HG03039 (cell line): Measurements from ENCODE around the gene REV3L.
A peak's percentile ranks its signal among the peaks of the same experiment; 100 is the strongest.
"Not testable (repeated sequence)": the region's sequence is repeated elsewhere in the genome, so short reads cannot be mapped to it uniquely, and the experiment has no call there.

ENCODE experiments used
- ATAC-seq: cut with Tn5 transposase; IDR thresholded peaks from one replicate; pipeline ENCODE4 v1.9.1; 2021; ENCODE audit warnings: mild to moderate bottlenecking, moderate library complexity; ENCODE audit not compliant: unreplicated experiment

REV3L gene

DNA sequence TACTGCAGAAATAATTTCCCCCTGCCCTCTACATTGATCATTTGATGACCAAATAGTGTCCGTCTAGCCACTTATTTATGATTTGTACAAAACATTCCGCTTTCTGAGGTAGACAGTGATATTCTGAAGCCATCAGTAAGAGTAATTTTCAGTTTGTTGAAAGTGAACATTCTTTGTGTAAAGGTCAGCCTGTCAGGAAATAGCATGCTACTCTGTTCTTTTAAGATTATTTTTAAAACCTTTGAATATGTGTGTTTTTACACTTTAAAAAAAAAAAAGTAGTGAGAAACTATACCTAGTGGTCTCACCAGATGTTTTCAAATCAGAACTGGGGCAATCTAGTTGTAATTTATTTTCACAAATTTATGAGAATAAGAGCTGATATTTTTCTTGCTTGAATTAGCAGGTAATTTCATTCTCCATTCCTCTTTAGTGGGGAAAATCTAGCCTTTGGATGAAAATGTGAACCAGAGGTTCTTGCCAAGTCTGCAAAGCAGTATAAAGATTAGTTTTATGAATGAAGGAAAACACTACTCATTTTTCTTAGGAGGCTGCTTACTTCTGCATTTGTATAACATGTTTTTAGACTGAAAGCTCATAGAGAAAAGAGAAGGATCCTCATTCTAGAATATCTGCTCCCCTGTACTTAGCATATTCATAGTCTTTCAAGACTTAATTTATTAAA, 12.1 kb upstream of the REV3L start:
- no peak for ATAC-seq

DNA sequence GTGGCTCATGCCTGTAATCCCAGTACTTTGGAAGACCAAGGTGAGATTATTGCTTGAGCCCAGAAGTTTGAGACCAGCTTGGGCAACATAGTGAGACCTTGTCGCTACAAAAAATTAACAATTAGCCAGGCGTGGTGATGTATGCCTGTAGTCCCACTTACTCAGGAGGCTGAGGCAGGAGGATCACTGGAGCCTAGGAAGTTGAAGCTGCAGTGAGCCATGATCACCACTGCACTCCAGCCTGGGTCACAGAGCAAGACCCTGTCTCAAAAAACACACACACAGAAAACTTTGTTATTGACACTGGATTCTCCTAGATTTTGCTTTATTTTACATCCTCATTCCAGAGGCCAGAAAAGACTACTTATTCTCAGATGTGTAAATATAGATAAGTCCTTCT, 9.5 kb upstream of the REV3L start:
- no peak for ATAC-seq

DNA sequence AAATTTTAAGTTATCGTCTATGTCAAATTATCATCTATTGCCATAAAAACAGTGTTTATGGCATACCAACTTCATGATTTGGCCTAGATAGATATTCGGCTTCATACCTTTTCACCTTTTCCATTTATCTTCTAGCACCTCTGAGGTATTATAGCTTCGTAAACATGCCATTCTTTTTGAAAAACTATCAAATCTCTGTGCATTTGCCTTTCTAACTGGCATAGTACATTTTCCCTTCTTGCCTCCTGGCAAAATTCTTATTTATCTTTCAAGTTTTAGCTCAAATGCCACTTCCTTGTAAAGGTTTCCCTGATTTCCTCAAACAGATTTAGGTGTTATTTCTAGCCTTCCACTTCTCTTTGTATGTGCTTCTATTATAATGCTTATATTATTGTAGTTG, 7.0 kb upstream of the REV3L start:
- ATAC-seq, result no peak

DNA sequence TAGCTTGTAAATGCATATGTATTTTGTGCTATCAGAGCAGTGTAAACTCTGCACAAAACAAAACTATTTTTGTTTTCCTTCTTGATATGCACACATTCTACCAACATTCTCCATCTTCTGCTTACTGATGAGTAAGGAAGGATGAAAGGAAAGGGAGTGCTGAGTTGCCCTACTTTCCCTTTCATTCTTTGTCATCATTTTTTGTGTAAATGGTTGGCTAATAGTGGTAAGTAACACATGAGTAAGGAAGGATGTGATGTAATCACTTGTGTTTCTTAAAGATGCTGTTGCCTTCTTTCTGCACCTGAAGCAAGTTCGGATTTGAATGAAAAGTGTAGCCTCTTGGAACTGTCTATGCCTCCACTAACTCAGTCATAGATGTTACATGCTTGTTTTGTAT, 4.6 kb upstream of the REV3L start:
- no peak for ATAC-seq

DNA sequence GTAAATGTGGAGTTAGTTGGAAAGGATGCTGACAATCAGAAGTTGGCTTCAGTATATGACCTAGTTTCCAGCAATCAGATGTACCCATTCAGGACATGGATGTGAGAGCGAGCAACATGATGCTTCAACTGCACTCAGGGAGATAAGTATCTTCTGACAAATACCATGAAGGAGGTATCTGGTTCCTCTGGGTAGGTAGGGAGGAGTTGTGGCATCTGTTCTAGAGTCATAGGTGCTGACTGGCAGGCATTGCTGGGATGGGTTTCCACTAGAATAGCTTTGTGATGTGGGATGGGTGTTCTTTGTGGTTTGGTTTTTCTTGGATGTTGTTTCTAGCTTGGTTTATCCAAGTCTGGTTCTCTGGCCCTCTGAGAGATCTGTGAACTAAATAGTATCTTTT, 3.9 kb upstream of the REV3L start:
- no peak for ATAC-seq

DNA sequence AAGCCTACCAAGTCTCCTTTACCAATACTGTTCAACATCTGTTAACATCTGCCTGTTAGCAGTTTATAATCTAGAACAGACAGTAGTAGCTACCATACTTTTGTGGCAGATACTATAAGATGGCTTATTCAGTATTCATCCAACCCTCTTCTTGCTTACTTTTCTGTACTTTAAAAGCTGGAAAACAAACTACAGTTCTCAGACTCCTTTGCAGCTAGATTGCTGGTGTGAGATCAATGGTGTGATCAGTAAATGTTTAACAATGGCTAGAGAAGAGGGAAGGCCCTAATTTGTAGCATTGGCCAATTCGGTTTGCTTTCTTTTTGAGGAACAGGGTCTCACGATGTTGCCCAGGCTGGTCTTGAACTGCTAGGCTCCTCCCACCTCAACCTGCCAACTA, 3.5 kb upstream of the REV3L start:
- ATAC-seq, result no peak

DNA sequence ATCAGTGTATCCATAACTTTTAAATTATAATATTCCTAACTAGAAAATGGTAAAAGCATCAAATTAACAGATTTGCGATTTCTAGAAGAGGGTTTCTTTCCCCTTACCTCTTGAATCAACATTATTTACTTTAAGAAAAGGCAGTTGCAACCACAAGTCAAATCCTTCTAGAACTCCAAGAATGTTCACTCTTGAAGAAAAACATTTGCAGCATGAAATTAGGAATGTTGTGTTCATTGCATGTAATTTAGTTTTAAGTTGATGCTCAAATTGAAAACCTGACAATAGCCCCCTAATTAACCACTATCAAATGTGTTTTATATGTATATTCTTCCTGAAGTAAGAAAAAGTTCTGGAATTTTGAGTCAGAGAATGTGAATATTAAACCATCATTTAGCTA, 2.3 kb upstream of the REV3L start:
- no peak for ATAC-seq

DNA sequence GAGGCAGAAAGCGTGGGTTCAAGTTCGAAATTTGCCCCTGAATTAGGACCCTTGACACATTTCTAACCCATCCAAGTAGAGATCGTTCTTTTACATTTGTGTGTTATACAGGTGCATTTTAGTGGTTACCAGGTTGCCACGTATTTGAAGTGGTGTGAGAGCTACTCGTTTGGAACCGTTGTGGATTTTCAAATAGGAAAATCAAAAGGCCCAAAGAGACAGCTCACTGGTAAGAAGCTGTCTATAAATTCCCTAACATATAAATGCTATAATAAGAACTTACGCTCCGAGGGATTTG, 1.6 kb upstream of the REV3L start:
- no peak for ATAC-seq

DNA sequence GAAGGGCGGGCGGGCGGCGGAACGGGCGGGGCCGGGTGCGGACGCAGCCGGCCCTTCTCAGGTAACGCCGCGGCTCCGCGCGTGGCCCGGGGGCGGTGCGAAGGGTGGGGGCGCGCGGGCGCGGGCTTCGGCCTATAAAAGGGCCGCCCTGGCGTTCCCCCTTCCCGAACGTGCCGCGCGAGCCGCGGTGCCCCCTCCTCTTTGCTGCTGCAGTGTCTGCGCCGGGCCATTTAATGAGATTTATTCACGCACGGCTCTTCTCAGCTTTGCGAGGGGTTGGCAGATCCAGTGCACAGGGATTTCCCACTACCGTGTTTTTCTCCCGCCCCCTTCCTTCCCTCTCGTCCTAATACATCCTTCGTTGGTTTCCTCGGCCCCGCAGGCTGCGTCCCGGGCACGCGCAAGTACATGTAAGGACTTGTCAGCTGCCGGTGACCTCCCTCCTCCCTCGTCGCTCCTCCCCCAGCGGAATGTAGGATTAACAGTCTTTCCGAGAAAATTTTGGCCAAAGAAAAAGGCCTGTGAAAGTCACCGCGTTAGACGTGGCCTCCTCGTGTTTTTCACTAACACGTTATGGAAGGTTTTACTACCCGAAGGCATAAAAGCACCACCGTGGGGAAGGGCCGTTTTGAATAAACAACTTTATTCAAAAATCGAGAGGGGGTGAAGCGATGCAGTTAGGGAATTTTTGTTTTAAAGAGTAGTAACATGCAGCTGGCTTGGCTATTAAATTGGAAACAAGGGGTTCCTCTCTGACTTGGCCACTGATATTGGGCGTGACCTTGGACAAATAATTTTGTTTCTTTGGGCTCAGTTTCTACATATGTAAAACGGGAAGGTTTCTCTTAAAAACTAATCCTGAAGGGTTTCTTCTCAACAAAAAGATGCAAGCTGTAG, 966 bp upstream of the REV3L start:
- ATAC-seq, result peak; percentile 48

DNA sequence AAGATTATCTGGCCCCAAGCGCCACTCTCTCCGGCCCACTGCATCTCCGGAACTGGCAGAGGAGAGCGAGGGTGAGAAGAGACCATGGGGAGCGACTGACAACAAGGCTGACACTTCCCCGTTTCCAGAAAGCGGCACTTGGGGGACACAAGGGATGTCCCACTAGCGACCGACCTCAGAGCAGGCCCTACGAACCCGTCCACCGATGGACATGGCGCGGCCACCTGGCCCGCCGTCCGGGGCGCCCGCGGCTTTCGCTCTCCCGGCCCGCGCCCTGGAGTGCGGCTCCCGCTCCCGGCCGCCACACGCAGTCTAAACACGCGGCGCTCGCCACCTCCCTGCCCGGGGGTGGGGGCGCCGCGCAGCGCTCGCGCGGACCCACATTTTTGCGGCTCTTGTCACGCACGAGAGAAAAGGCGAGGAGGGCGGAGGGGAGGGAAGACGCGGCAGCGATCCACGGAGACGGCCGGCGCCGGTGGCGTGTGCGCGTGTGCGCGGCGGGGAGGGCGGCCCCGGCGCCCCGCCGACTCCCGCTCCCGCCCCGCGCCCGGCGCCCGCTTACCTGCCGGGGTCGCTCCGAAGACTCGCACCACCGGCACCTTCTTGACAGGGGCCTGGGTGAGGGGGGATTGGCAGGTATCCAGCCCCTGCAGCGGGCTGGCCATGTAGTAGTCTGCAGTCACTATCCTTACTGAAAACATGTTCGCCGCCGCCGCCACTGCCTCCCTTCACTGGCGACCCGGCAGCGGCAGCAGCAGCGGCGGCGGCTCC, 645 bp downstream of the REV3L start:
- ATAC-seq, result peak; percentile 25

DNA sequence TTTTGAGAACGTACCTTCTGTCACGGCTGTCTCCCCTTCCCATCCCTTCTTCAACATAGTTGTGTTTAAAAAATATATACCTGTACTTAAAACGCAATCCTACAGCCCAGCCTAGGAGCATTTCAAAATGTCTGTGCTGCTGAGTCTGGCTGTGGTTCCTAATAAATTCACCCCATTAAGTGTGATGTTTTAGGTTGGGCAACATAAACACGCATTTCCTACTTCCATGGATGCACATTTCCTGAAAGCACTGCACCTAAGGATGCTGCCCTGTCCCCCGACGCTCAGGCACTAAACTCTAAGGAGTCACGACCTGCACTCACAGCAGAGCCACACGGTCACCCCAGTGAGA, 1.2 kb downstream of the REV3L start:
- no peak for ATAC-seq

DNA sequence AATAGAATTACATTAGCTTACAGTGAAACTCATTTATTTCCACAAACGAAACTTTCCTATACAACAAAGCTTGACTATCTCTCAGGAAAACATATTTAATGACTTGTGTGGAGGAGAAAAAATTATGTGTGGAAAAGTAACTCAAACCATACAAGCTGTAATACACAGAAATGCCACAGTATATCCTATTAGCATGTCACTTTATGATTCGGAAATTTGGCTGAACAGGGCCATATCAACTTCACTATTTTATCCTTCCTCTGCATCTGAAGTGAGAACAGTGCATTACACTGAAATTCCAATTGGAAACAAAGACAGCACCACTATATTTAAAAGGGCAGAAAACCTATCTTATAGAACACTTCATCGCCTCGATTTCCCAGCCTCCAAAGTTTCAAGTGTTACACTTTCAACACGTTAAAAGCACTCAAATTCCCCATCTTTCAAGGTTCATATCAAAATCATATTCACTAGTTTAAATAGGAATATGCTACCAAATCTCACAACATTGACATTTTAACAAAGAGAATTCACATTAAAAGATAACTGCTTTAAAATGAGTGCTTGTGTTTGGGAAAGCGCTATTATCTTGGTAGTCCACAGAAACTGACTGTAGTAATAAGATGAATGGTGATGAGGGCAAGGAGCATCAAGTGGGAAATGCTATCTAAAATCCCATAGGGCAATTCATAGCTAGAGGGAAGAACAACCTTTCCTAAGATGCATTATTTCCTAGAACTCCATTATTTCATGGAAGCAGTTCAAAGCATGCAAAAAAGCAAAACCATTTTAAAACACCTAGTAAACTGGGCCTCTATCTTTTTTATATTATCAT, 1.8 kb downstream of the REV3L start:
- ATAC-seq, result no peak

DNA sequence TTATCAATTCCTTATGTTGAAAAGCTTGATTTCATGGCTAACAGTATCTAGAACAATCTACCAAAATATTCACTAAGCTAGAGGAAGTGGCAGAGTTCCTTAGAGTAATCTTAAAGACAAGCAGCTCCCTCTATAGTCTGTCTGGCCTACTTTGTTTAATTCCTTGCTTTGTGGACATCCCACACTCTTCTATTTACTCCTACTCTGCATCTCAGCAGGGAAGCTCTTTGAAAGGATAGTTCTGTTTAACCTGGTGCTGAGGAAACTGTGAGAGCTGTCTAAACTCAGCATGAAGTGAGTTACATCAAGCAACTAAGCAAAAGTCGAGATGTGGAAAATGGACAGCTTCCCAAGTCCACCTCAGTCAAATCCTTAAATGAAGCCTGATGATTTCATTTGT, 4.3 kb downstream of the REV3L start:
- ATAC-seq, result no peak

DNA sequence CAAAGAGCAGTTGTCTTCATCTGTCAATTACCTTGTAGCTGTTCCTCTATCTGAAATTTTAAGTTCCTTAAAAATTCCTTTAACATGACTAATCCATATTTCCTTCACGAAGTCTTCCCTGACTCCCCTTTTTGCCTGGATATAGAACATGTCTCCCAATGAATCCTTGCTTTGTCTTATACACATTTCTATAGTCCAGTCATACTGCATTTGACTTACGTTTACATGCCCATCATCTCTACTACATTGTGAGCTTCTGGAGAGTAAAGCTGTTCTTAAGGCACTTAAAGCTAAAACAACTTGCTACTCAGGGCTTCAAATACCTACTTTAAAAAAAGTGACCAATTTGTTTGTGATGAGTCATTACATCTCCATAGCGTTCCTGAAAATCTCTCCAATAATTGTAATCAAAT, 4.9 kb downstream of the REV3L start:
- ATAC-seq, result no peak

DNA sequence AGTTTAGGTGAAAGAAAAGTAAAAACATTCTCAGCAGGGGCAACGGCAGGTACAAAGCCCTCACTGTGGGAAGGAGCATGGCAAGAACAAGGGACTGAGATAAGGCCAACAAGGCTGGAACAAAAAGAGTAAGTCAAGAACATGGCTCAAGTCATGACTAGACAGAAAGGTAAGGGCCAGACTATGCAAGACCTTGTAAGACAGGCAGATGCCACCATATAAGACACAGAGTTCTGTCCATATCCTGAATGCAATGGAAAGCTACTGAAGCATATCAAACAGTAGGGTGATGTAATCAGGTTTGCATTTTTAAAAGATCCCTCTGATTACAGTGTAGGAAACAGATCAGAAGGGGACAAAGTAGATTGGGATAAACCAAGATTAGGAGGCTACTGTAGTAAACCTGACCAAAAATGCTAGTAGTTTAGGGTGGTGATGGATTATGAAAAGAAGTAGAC, 5.5 kb downstream of the REV3L start:
- ATAC-seq, result no peak

DNA sequence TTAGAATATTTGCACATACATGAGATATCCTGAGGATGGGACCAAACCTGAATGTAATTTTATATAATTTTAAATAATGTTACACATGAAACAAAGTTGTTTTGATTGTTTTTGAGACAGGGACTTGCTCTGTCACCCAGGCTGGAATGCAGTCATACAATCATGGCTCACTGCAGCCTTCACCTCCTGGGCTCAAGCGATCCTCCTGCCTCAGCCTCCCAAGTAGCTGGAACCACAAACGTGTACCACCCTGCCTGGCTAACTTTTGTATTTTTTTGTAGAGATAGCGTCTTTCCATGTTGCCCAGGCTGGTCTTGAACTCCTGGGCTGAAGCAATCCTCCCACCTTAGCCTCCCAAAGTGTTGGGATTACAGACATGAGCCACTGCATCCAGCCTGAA, 7.0 kb downstream of the REV3L start:
- not testable (repeated sequence) for ATAC-seq

DNA sequence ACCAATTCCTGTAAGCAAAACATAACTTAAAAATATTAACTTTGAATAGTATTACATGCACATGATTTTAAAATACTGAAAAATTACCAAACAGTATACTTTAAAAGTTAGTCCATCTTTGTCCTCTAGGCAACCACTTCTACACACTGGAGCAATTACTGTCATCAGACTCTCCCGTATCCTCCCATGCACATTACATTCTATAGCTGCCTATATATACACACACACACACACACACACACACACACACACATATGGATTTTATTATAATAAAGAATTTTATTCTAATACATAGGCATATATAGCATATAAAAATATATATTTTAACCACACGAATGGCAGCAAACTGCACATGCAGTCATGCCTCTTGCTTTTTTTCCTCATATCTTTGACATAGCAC, 8.2 kb downstream of the REV3L start:
- no peak for ATAC-seq

DNA sequence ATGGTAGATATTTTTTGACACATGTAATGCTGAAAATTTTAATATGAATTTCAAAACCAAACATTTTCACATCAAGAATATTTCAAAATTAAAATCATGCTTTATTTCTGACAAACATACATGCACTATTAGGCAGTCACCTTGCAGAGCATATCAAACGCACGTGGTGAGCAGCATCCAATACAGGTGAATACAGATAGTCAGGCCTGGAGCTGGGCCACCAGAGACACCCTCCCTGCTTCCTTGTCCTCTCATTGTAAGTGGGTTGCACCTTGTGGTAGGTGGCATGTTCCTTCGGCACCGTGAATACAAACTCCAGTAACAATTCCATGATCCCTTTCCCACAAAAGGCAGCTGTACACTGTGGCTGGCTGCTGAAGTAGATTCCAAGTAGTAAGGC, 8.9 kb downstream of the REV3L start:
- ATAC-seq, result no peak

DNA sequence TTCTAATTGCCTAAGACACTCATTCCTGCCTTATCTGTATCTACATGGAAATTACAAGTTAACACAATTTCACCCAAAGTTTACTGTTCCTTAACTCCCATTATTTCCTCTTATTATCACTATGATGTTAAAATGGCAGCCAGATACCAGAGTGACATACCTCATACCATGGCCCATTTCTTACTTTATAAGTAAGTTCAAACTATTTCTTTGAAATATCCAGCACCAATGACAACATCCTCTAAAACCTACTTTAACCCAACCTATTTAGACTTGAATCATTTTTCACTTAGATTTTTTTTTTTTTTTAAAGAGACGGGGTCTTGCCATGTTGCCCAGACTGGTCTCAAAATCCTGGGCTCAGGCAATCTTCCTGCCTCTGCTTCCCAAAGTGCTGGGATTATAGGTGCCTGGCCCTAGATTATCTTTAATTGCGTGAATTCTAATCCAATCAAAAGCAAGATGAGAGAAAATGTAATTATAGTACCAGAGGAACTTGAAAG, 10.0 kb downstream of the REV3L start:
- ATAC-seq, result no peak

DNA sequence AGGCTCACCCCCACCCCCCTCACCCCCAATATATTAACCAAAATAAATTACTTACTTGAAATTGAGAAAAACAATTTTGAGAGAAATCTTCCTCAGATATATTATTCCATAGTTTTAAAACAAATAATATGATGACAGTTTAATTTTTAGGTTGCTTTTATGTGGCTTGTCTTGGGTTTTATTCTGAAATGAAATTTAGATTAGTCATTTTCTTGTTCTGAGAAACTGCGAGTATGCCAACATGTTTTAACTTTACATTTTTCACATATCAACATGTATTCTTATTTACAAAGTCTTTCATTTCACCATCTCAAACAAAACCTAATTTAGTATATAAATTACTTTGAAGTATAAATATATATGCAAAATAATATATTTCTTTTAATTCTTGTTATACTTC, 11.1 kb downstream of the REV3L start:
- no peak for ATAC-seq

DNA sequence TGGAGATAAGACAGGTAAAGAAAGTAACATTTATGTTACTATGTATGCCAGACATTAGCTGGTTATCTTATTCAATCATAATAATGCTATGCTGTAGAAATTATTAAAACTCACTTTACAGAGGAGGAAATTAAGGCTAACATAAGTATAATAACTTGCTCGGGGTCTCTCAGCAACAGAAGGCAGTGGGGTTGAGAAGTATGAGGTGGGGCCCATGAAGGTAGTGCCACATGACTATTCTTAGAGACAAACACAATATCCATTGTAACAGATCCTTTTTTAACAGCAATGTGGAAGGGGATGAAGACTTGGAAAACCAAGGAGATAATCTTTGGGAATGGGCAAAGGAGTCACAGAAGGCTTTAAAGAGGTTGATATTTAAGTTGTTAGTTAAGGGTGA, 11.5 kb downstream of the REV3L start:
- no peak for ATAC-seq
